Measurements from ENCODE around the gene MCTP1. TPM values are rescaled to one million over a fixed set of nuclear protein-coding genes. Genes with fewer than 3 reads are reported as not detected.

Gene MCTP1
- polyA plus RNA-seq, 1 donor from 2014 or later = 1.9 TPM

GRCh38 chr5:94945656-94946055 lies 339.2 kb downstream of the MCTP1 start:
- Histone ChIP-seq H3K9me3 (ENCODE audit: low read length) (no peaks in the 10 kb centered on the region), H3F3A (ENCODE audit: insufficient read depth, low read length, poor library complexity, severe bottlenecking) (no peaks in the 10 kb centered on the region), H3K79me2 (replicated peaks; ENCODE audit: insufficient read depth, low read length) (no peaks in the 10 kb centered on the region), H3K9ac (ENCODE audit: low read length) (no peak overlapping the region), H3K36me3 (ENCODE audit: insufficient read depth, low read length) (no peaks in the 10 kb centered on the region), H3K27me3 (ENCODE audit: insufficient read depth, low read depth, low read length) (no peaks in the 10 kb centered on the region), H2AFZ (ENCODE audit: low read depth, low read length) (no peak overlapping the region), H3K9me2 (ENCODE audit: insufficient read depth, low read length) (no peaks in the 10 kb centered on the region), H4K20me1 (ENCODE audit: insufficient read depth) (no peaks in the 10 kb centered on the region), H3K4me3 (ENCODE audit: low read length) (no peak overlapping the region), H3K4me2 (ENCODE audit: low read length) (no peak overlapping the region), H3K27ac (ENCODE audit: low read length) (no peak overlapping the region)
- TF ChIP-seq EZH2 (IDR thresholded peaks at IDR 0.05; ENCODE audit: borderline replicate concordance, insufficient read depth, low read length, poor library complexity, severe bottlenecking) (no peak), CTCF (IDR thresholded peaks at IDR 0.05; ENCODE audit: poor library complexity, severe bottlenecking) (no peak), REST (IDR thresholded peaks at IDR 0.05; ENCODE audit: borderline replicate concordance) (no peak), TAF1 (IDR thresholded peaks at IDR 0.05; ENCODE audit: low read depth) (no peak), EP300 (conservative IDR thresholded peaks at IDR 0.05; ENCODE audit: poor library complexity, severe bottlenecking) (no peak), MXI1 (conservative IDR thresholded peaks at IDR 0.05; ENCODE audit: poor library complexity, severe bottlenecking) (no peak), POLR2AphosphoS5 (IDR thresholded peaks at IDR 0.05) (no peak), SMC3 (conservative IDR thresholded peaks at IDR 0.05; ENCODE audit: poor library complexity) (no peak), RAD21 (conservative IDR thresholded peaks at IDR 0.05) (no peak)

- H3K4me3 ChIP-seq (ENCODE audit: low read length) = no peak overlapping the region
- no peaks in the 10 kb centered on the region for H3K36me3 ChIP-seq (ENCODE audit: insufficient read depth, low read length)
- H3K9ac ChIP-seq (ENCODE audit: low read length) = no peak overlapping the region
- H4K20me1 ChIP-seq (ENCODE audit: insufficient read depth) = no peaks in the 10 kb centered on the region
- TF ChIP-seq EP300 (conservative IDR thresholded peaks at IDR 0.05; ENCODE audit: poor library complexity, severe bottlenecking) = no peak
- TF ChIP-seq REST (IDR thresholded peaks at IDR 0.05; ENCODE audit: borderline replicate concordance) = no peak
- TF ChIP-seq RAD21 (conservative IDR thresholded peaks at IDR 0.05) = no peak
- no peak for TF ChIP-seq POLR2AphosphoS5 (IDR thresholded peaks at IDR 0.05)
- TF ChIP-seq MXI1 (conservative IDR thresholded peaks at IDR 0.05; ENCODE audit: poor library complexity, severe bottlenecking) = no peak
- TF ChIP-seq CTCF (IDR thresholded peaks at IDR 0.05; ENCODE audit: poor library complexity, severe bottlenecking) = no peak
- TF ChIP-seq EZH2 (IDR thresholded peaks at IDR 0.05; ENCODE audit: borderline replicate concordance, insufficient read depth, low read length, poor library complexity, severe bottlenecking) = no peak
- no peak for TF ChIP-seq SMC3 (conservative IDR thresholded peaks at IDR 0.05; ENCODE audit: poor library complexity)
- TF ChIP-seq TAF1 (IDR thresholded peaks at IDR 0.05; ENCODE audit: low read depth) = no peak
- H3K27ac ChIP-seq (ENCODE audit: low read length) = no peak overlapping the region
- no peaks in the 10 kb centered on the region for H3K9me3 ChIP-seq (ENCODE audit: low read length)
- no peak overlapping the region for H2AFZ ChIP-seq (ENCODE audit: low read depth, low read length)
- H3K9me2 ChIP-seq (ENCODE audit: insufficient read depth, low read length) = no peaks in the 10 kb centered on the region
- H3K27me3 ChIP-seq (ENCODE audit: insufficient read depth, low read depth, low read length) = no peaks in the 10 kb centered on the region
- H3K79me2 ChIP-seq (replicated peaks; ENCODE audit: insufficient read depth, low read length) = no peaks in the 10 kb centered on the region
- H3F3A ChIP-seq (ENCODE audit: insufficient read depth, low read length, poor library complexity, severe bottlenecking) = no peaks in the 10 kb centered on the region
- no peak overlapping the region for H3K4me2 ChIP-seq (ENCODE audit: low read length)
Observed at GRCh38 chr5:94944160-94944559, 340.7 kb downstream of the MCTP1 start.

All from neural cell (in vitro differentiated cells).